Activated gamma-delta T cell treated with anti-CD3 and anti-CD28 coated beads, Interleukin-2, amount 50 U/mL, for 16 hours (primary cell): Measurements from ENCODE around the gene HIC2.
"Not testable (repeated sequence)": the region's sequence is repeated elsewhere in the genome, so short reads cannot be mapped to it uniquely, and the experiment has no call there.

Experiments
- DNase-seq: peaks from one replicate; pipeline ENCODE4 v3.0.0-alpha.2; 2020; ENCODE audit warnings: low read depth

HIC2 gene

DNA sequence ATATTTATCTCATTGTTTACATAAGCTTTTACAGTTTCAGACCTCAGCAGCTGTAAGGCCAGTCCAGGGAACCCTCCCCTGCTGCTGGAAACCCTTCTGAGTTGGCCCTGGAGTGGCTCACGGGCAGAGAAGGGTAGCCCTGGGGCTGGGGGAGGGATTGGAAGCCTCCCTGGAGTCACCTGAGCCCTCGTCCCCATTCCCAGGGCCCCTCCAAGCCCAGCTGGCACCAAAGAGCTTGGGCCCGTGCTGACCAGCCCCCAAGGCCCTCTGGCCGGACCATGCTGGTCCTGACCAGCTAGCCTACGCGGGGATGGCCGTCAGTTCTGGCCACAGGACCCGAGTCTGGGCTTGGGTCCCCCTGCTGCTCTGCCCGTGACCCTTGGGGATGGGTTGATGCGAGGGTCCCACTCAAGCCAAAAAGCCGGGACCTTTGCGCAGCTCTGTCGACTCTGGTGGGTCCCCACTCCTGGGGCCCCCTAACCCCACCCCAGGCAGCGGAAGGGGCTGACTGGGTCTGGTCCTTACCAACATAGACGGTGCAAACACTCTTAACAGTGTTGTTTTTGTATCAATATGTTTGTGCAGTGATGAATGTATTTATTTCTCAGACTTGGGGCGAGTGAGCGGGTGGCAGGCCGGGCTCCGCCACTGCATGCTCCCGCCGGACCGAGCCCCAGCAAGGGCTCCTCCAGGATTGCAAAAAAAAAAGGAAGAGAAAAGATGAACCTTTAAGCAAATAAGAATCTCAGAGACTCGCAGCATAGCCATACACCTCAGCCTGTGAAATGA lies 32.6 kb downstream of the HIC2 start:
- no peak for DNase-seq

DNA sequence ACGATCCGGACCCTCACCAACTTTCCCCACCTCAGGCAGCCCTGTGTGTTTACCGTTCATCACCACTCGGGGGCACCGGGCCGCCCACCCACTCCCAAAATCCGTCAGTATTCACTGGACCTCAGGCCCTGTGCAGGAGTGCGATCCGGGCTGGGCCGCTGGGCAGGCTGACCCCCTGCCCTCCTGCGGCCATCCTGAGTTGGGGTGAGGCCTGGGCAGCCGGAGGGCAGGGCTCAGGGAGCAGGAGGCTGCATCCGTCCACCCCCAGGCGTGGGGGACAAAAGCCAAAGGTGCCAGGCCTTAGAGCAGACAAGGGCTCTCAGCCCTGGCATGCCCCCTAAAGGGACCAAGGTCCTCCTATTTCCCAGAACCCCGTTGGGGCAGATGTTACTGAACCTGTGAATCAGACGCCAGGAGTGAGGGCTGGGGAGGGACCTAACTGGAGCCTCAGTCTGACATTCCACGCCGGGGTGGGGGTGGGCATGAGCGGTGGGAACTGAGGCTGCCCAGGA lies 33.2 kb downstream of the HIC2 start:
- DNase-seq, result no peak

DNA sequence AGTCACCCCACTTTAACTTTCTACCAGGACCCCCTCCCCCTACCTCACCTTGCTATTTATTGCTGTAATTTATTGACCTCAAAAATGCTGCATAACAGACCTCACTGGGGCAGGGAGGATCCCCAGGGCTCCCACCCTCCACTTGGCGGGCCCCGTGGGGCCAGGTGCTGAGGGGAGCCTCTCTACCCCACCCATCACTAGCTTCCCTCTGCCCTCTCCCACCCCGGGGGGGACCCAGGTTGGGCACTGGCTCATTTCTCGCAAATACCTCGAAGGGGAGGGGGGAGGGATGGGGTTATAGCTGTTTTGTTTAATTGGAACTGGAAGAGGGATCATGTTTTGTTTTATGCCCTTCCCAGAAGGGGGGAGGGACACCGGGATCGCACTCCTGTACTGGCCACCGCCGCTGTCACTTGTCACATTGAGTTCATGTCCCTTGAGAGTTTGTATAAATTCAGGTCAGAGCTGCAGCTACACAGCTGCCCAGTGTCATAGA lies 33.7 kb downstream of the HIC2 start:
- no peak for DNase-seq

DNA sequence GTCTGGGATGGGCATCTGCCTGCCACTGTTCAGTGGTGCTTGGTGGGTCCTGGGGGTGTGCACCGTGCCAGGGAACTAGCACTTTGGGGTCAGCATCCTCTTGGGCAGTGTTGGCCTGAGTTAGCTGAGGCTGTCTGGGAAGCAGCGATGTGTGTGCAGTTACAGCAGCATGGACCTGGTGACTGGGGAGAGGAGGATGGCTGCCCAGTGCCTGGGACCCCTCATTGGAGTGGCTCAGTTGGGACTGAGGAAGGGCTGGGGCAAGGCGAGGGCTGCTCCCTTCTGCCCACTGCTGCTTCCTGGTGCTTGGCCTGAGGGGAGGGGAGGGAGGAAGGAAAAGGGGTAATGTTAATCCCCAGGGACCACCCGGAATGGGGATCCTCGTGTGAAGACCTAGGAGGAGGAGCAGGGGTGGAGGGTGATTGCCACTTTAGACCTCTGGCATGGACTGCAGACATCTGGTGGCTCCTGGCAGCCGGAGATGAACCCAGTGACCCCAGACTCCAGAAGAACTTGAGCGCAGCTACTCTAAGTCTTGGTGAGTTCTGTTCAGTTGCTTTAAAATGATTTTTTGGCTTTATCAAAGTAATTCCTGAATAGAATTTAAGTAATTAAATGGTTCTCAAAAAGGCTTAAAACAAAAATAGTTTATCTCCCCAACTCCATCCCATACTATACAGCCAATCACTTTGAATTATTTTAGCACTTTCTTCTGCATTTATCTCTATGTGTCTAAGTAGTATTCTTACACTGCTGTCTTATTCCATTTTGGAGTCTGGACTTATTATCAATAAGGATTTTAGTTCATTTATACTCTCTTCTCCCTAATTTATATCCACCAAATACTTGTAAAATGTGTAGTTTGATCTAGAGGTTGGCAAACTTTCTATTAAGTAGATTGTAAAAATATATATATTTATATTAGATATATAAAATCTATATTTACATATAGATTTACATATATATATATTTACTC lies 34.7 kb downstream of the HIC2 start:
- DNase-seq, result no peak

DNA sequence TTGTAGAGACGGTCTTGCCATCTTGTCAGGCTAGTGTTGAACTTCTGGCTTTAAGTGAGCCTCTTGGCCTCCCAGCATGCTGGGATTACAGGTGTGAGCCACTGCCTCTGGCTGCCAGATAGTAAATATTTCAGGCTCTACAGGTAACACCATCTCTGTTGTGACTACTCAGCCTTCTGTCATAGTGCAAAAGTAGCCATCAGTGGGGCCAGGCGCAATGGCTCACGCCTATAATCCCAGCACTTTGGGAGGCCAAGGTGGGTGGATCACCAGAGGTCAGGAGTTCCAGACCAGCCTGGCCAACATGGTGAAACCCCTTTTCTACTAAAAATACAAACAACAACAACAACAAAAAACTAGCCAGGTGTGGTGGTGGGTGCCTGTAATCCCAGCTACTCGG lies 35.5 kb downstream of the HIC2 start:
- not testable (repeated sequence) for DNase-seq

DNA sequence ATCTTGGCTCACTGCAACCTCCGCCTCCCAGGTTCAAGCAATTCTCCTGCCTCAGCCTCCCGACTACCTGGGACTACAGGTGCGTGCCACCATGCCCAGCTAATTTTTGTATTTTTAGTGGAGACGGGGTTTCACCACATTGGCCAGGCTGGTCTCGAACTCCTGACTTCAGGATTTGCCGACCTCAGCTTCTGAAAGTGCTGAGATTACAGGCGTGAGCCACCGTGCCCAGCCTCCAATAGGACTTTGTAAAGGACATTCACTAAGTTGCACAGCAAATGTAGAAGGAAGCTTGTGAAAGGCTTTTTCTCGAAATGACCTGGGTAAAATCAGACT lies 37.8 kb downstream of the HIC2 start:
- DNase-seq, result not testable (repeated sequence)

DNA sequence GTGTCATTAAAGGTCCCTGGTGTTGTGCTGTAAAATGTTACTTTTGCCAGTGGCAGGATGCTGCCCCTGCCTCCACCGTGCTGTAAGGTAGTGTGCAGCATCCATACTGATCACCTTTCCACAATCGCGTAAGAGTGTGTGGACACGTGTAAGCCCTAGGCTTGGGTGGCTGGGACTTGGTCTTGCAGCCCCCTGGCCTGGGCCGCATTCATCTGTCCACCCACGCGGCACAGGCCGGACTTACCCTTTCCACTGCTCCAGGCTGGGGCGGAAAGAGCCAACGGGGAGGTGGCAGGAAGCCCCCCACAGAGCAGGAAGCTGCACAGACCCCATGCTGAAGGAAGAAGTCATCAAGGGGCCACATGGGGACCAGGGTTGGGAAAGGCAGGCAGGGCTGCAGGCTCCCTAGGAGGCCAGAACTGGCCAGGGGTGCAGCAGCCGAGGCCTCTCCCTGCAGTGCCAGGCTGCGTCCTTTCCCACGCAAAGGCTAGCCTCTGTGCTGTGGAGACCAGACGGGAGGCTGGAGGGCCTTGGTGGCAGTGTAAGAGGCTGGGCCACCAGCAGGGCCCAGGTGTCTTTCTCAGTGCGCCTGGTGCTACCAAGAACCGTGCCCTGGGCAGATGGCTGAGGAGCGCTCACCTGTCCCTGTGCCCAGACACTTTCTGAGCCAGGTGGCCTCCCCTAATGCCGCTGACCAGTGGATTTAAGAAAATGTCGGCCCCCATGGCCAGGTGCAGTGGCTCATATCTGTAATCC lies 38.3 kb downstream of the HIC2 start:
- DNase-seq, result no peak

DNA sequence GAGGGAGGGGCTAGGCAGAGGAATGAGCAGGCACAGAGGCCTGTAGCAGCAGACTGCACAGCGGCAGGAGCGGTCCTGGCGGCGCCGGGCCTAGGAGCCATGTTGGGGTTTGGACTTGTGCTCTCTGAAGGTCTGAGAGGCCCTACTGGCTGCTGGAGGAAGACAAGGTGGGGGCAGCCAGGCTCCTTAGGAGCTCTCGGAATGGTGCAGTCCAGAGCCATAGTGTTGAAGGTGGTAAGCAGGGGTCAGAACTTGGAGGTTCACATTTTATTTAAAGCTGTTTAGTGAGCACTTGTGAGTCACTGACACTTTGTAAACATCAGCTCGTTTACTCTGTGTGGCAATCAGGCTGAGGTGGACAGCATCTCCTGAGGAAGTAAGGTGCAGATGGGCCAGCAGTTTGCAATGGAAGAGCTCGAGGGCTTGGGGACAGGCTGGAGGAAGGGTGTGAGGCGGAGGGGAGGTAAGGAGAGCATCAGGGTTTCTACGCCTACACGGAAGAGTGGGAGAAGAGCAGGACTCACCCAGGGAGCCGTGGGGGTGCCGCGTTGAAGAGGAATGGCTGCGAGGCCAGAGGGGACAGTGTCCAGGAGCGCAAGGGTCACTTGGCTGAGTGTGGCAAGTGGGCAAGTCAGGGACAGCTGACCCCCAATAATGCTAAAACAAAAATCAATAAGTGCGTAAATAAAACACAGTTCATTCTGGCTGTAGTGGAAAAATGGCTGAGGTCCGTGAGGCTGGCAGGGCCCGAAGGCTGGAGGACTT lies 40.0 kb downstream of the HIC2 start:
- DNase-seq, result no peak

DNA sequence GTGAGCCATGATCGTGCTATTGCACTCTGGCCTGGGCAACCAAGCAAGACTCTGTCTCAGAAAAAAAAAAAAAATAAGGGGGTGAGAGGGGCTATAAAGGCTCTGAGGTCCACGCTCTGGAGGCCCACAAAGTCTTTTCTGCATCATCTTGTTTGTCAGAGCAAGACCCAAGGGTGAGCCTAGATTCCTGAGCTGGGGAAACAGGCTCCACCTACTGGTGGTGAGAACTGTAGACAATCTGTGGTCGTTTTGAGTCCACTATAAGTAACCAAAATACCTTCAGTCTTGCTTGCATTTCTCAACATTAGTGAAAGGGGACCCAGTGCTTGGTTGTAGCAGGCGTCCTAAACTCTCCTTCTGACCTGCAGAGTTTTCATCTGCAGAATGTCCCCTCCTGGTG lies 45.5 kb downstream of the HIC2 start:
- DNase-seq, result not testable (repeated sequence)

DNA sequence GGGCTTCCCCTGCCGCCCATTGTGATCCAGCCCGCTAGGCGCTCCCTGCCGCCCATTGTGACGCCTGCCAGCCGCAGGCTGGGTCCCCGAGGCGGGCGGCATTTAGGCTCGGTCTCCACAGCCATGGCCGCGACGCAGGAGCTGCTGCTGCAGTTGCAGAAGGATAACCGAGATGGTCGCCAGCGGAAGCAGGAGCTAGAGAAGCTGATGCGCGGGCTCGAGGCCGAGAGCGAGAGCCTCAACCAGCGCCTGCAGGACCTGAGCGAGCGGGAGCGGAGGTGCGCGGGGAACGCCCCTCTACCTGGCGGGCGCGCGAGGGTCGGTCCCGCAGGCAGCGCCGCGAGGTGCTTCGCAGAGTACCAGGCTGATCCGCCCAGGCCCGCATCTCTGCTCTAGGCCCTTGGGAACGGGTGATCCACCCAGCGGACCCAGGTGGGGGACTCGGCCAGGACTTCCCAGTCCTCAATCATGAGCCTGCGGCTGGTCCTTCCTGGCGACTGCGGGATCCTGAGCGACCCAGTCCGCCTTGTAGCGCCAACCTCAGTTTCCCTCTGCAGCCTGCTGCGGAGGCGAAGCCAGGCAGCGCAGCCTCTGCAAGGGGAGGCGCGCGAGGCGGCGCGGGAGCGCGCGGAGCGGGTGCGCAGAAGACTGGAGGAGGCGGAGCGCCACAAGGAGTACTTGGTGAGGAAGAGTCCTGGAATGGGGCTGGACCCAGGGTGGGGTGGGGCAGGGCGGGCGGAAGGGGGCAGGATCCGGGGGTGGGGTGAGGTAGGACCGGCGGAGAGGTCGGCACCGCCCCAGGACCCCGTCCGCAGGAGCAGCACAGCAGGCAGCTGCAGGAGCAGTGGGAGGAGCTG lies 50.4 kb downstream of the HIC2 start, which contains the start of gene TMEM191C:
TMEM191C (plus strand) TSS at position 51 of the 857 bp plus-strand sequence; CDS start at position 124, 73 bp downstream.
- not testable (repeated sequence) for DNase-seq

DNA sequence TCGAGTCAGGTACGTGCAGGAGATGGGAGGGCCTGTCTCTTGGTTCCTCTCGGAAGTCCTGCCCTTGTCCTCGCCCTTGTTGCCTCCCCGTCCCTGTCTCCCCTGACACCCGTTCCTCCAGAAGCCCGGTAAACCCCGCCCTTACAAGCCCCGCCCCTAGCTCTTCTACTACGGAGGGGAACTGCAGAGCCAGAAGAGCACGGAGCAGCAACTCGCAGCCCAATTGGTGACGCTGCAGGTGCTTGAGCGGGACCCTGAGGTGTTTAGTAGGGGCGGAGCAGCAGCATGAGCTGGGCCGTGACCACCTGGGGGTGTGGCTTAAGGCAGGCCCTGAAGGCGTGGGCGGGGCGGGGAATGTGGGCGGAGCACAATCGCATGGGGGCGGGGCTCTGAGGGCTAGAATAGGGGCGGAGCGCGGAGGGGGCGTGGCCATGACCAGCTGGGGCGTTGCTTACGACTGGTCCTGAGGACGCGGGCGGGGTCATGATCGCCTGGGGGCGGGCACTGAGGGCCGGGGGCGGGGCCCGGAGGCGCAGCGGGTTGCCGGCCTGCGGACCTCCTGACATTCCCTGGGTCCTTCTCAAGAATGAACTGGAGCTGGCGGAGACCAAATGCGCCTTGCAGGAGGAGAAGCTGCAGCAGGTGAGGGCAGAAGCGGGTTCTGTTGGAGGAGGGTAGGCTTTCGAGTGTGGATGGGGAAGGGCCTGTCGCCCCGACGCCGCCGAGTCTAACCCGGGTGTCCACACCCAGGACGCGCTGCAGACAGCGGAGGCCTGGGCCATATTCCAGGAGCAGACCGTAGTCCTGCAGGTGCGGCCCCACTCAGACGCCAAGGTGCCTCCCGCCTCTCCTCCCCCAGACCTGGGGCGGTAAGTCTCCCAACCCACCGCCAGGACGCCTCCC lies 51.3 kb downstream of the HIC2 start:
- DNase-seq, result peak; percentile 85

DNA sequence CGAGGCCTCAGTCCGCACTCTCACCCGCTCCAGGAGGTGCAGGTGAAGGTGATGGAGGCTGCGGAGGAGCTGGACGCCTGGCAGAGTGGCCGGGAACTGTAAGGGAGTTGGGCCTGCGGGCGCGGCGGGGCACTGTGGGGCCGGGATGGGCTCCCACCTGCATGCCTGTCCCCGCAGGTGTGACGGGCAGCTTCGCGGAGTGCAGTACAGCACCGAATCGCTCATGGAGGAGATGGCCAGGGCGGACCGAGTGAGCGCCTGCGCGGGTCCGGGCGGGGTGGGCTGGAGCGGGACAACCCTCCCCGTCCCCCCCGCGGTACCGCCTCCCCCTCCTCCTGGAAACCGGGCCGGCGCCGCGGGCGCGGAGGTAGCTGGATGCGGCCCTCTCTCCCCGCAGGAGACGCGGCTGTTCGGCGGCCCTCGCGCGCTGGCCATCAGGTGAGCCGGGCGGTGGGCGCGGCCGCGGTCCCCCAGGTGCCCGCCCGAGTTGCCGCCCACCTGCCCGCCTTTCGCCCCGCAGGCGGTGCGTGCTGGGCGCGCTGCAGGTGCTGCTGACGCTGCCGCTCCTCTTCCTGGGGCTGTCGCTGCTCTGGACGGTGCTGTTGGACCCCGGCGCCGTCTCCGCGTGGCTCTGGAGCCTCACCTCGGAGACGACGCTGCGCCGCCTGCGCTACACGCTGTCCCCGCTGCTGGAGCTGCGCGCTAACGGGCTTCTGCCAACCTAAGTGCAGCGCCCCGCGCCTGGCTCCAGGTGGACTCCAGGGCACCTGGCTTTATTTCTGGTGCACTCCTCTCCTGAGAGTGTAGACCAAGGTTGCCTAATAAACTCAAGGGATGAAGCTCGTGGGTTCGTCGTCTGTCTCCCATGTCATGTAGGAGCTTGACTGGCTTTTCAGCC lies 52.2 kb downstream of the HIC2 start:
- DNase-seq, result not testable (repeated sequence)

DNA sequence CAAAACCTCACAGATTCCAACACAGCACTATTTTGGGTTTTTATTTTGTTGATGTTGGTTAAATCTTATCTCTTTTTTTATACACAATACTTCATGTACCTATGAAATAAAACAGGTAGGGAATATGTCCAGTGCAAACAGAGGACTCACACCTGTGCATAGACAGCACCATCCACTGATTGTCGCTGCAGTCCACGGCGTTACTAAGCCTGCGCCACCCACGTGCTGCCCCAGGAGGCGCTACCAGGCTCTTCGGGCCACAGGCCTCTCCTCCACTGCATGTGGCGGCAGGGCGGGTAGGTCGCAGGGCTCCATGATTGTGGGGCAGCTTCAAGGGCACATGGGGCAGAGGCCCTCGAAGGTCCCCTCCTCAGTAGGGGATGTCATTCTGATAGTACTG lies 55.8 kb downstream of the HIC2 start:
- DNase-seq, result not testable (repeated sequence)

DNA sequence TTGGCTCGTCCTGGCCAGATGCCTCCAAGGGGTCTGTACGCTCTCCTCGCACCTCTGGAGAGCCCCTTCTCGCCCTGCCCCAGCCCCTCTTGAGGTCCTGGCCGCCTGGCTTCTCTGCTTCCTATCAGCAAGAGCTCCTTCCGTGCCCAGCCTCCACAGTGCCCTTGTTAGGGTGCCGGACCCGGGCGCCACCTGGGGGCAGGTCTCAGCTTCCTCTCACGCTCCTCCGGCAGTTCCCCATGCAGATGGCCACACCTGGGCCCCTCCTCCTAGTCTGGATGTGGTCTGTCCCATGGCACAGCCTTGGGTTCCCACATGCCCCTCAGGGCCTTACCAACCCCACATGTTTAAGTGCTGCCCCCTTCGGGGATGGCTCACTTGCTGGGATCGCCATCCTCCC lies 56.5 kb downstream of the HIC2 start:
- not testable (repeated sequence) for DNase-seq

DNA sequence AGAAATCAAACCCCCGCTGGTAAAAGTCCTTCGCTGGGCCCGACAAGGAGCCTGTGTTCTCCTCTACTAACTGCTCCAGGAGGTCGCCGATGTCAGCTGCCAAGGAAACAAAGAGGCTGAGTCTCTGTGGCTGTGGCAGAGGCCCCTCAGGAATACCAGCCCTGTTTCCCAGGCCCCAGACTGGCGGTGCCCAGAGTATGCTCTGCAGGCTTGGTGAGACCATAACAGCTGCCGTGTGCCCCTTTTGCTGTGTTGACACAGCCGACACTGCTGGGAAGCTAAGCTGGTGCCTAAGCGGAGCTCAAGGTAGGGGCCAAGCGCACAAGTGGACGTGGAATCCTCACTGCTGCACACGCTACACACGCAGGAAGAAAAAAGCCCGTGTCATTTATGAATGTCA lies 66.9 kb downstream of the HIC2 start:
- DNase-seq, result not testable (repeated sequence)

DNA sequence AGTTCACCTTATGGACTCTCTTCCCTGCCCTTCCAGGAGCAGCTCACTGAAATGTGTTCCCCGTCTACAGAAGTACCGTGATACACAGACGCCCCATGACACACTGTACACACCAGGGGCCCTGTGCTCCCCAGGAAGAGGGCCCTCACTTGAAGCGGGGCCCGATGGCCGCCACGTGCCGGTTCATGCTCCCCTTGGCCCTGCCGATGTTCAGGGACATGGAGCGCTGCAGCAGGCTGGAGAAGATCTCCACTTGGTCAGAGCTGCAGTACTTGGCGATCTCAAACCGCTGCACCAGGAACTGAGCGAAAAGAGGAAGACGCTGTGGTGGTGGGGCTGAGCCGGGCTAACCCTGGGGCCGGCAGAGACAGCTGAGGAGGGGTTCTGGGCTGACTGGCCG lies 70.6 kb downstream of the HIC2 start:
- not testable (repeated sequence) for DNase-seq

DNA sequence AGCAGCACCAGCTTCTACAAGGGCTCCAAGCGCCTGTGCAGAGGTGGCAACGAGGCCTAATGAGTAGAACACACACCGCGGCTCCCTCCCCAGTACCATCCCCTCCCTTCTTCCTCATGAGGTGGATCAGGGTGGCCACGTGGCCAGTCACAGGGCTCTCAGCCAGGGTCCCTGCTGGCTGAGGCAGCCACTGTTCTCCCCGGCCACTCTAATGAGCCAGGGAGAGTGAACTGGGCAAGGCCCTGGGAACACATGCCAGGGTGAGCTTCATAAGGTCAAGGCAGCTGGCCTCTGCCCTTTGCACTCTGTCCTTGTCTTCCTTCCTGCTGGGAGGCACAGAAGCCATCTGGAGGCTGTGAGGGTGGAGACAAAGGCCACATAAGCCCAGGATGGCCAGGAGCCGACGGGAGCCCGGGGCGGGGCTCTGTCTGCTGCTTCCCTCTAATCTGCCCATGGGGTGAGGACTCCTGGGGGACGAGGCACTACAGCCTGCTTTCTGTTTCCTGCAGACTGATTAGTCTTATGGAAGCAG lies 72.0 kb downstream of the HIC2 start:
- not testable (repeated sequence) for DNase-seq

DNA sequence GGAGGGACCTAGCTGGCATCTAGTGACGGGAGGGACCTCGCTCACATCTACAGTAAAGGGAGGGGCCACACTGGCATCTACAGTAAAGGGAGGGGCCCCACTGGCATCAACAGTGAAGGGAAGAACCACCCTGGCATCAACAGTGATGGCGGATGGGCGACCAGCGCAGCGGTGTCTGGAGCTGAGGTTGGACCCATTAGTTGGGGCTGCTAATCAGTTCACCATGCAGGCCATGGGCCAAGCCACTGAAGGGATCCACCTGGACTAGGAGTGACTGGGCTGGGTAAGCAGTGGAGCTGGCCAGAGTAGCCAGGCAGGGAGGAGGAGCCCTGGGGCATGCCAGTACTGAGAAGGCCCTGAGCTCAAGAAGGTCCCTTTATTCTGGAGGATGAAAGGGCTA lies 73.4 kb downstream of the HIC2 start:
- not testable (repeated sequence) for DNase-seq
